Measurements from ENCODE around the gene MBTPS1.

MBTPS1 gene

GRCh38 chr16:84048871-84049270, 67.9 kb downstream of the MBTPS1 start:
- DNase-seq: no peak

GRCh38 chr16:84048270-84048669, 68.5 kb downstream of the MBTPS1 start:
- no peak for DNase-seq

- DNase-seq: no peak
Measured at GRCh38 chr16:84047626-84048025, 69.1 kb downstream of the MBTPS1 start.

- DNase-seq: no peak
Measured at GRCh38 chr16:84047206-84047605, 69.5 kb downstream of the MBTPS1 start.

GRCh38 chr16:84045818-84046470, 70.8 kb downstream of the MBTPS1 start:
- no peak for DNase-seq

- no peak for DNase-seq
Measured at GRCh38 chr16:84045001-84045817, 71.5 kb downstream of the MBTPS1 start.

GRCh38 chr16:84044118-84044488, 72.6 kb downstream of the MBTPS1 start:
- no peak for DNase-seq

GRCh38 chr16:84043486-84044117, 73.1 kb downstream of the MBTPS1 start:
- no peak for DNase-seq

- DNase-seq: peak; percentile 66
Measured at GRCh38 chr16:84042879-84043485, 73.8 kb downstream of the MBTPS1 start.

GRCh38 chr16:84042308-84042878, 74.3 kb downstream of the MBTPS1 start, which contains the start of gene SLC38A8:
Gene SLC38A8 (minus strand): TSS chr16:84042795. CDS start chr16:84042157, 638 bp downstream.
- no peak for DNase-seq

GRCh38 chr16:84041881-84042280, 74.9 kb downstream of the MBTPS1 start:
- no peak for DNase-seq

- DNase-seq: no peak
Measured at GRCh38 chr16:84040823-84041820, 75.6 kb downstream of the MBTPS1 start.

GRCh38 chr16:84040226-84040822, 76.4 kb downstream of the MBTPS1 start:
- no peak for DNase-seq

GRCh38 chr16:84039696-84040095, 77.0 kb downstream of the MBTPS1 start:
- DNase-seq: no peak

- no peak for DNase-seq
Measured at GRCh38 chr16:84038469-84038868, 78.3 kb downstream of the MBTPS1 start.

- DNase-seq: no peak
Measured at GRCh38 chr16:84036982-84037425, 79.7 kb downstream of the MBTPS1 start.

- no peak for DNase-seq
Measured at GRCh38 chr16:84036131-84036530, 80.6 kb downstream of the MBTPS1 start.

- no peak for DNase-seq
Measured at GRCh38 chr16:84034516-84034915, 82.2 kb downstream of the MBTPS1 start.

GRCh38 chr16:84033251-84034195, 83.2 kb downstream of the MBTPS1 start:
- no peak for DNase-seq
